ENCODE results near the gene NDNF. TPM values are rescaled to one million over a fixed set of nuclear protein-coding genes. Genes with fewer than 3 reads are reported as not detected.

The NDNF gene
- total RNA-seq, 1 experiment from 2014 or later = 0.04 TPM

- no peak for DNase-seq
- Histone ChIP-seq H3K27me3 (ENCODE audit: low read length) (peaks cover 22% of the 10 kb centered on the region), H3K9ac (ENCODE audit: low read length) (no peak overlapping the region), H3K36me3 (ENCODE audit: low read depth, low read length) (no peaks in the 10 kb centered on the region), H3K4me2 (ENCODE audit: low read length) (no peak overlapping the region), H3K4me3 (ENCODE audit: low read length) (no peak overlapping the region), H3K9me2 (replicated peaks; ENCODE audit: low read length) (no peaks in the 10 kb centered on the region), H3K79me2 (ENCODE audit: low read length) (no peaks in the 10 kb centered on the region), H3F3A (ENCODE audit: low read length, unreplicated experiment) (no peaks in the 10 kb centered on the region), H2AFZ (ENCODE audit: low read length) (no peak overlapping the region), H3K4me1 (ENCODE audit: insufficient read depth, low read length) (no peaks in the 10 kb centered on the region), H4K20me1 (ENCODE audit: low read length) (no peaks in the 10 kb centered on the region), H3K27ac (ENCODE audit: low read length) (no peak overlapping the region), H3K9me3 (ENCODE audit: low read length) (no peaks in the 10 kb centered on the region)
- intact Hi-C loops (cut with micrococcal nuclease) = no loop called here
- ATAC-seq = no peak
- TF ChIP-seq, protein P1, sequence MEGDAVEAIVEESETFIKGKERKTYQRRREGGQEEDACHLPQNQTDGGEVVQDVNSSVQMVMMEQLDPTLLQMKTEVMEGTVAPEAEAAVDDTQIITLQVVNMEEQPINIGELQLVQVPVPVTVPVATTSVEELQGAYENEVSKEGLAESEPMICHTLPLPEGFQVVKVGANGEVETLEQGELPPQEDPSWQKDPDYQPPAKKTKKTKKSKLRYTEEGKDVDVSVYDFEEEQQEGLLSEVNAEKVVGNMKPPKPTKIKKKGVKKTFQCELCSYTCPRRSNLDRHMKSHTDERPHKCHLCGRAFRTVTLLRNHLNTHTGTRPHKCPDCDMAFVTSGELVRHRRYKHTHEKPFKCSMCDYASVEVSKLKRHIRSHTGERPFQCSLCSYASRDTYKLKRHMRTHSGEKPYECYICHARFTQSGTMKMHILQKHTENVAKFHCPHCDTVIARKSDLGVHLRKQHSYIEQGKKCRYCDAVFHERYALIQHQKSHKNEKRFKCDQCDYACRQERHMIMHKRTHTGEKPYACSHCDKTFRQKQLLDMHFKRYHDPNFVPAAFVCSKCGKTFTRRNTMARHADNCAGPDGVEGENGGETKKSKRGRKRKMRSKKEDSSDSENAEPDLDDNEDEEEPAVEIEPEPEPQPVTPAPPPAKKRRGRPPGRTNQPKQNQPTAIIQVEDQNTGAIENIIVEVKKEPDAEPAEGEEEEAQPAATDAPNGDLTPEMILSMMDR (conservative IDR thresholded peaks at IDR 0.05; ENCODE audit: low read depth, low read length) = no peak
- TF ChIP-seq EZH2phosphoT487 (IDR thresholded peaks at IDR 0.05; ENCODE audit: borderline replicate concordance, low read length) (no peak), EZH2 (IDR thresholded peaks at IDR 0.05; ENCODE audit: low read length, unreplicated experiment) (no peak)
- POLR2A ChIA-PET (ENCODE audit: unreplicated experiment) = no interaction called here
- no TSS peak for BruUV-seq (replicated peaks)
- CTCF ChIA-PET = no interaction called here
Measured at GRCh38 chr4:121073672-121074381, 1.5 kb upstream of the NDNF start.

- Histone ChIP-seq H3K4me2 (ENCODE audit: low read length) (no peak overlapping the region), H3K79me2 (ENCODE audit: low read length) (no peaks in the 10 kb centered on the region), H3K4me3 (ENCODE audit: low read length) (no peak overlapping the region), H3K9ac (ENCODE audit: low read length) (no peak overlapping the region), H3K36me3 (ENCODE audit: low read depth, low read length) (no peaks in the 10 kb centered on the region), H3K9me2 (replicated peaks; ENCODE audit: low read length) (no peaks in the 10 kb centered on the region), H3K4me1 (ENCODE audit: insufficient read depth, low read length) (no peaks in the 10 kb centered on the region), H3K9me3 (ENCODE audit: low read length) (no peaks in the 10 kb centered on the region), H3F3A (ENCODE audit: low read length, unreplicated experiment) (no peaks in the 10 kb centered on the region), H3K27ac (ENCODE audit: low read length) (no peak overlapping the region), H2AFZ (ENCODE audit: low read length) (no peak overlapping the region), H4K20me1 (ENCODE audit: low read length) (no peaks in the 10 kb centered on the region), H3K27me3 (ENCODE audit: low read length) (peaks cover 22% of the 10 kb centered on the region)
- BruUV-seq (replicated peaks) = no TSS peak
- ChIA-PET CTCF (no interaction called here), POLR2A (ENCODE audit: unreplicated experiment) (no interaction called here)
- DNase-seq (no peak), ATAC-seq (no peak)
- no peak for TF ChIP-seq EZH2phosphoT487 (IDR thresholded peaks at IDR 0.05; ENCODE audit: borderline replicate concordance, low read length)
- TF ChIP-seq, protein P1 (conservative IDR thresholded peaks at IDR 0.05; ENCODE audit: low read depth, low read length) = no peak
- TF ChIP-seq EZH2 (IDR thresholded peaks at IDR 0.05; ENCODE audit: low read length, unreplicated experiment) = no peak
- intact Hi-C loops (cut with micrococcal nuclease) = no loop called here
Measured at GRCh38 chr4:121073004-121073435, 685 bp upstream of the NDNF start.

GRCh38 chr4:121071640-121072223 is 603 bp downstream of the NDNF start:
- TF ChIP-seq EZH2 (IDR thresholded peaks at IDR 0.05; ENCODE audit: low read length, unreplicated experiment) = peak; percentile 75
- TF ChIP-seq EZH2phosphoT487 (IDR thresholded peaks at IDR 0.05; ENCODE audit: borderline replicate concordance, low read length) = no peak
- peak overlapping the region; percentile 45; the same call in 1 of the 2 replicates for H2AFZ ChIP-seq (ENCODE audit: low read length)

More at GRCh38 chr4:121071640-121072223, 603 bp downstream of the NDNF start:
- H3K9me3 ChIP-seq (ENCODE audit: low read length) = no peaks in the 10 kb centered on the region
- DNase-seq (no peak), ATAC-seq (no peak)
- no peaks in the 10 kb centered on the region for H3K4me1 ChIP-seq (ENCODE audit: insufficient read depth, low read length)
- H3K9me2 ChIP-seq (replicated peaks; ENCODE audit: low read length) = no peaks in the 10 kb centered on the region
- no peak overlapping the region for H3K27ac ChIP-seq (ENCODE audit: low read length)
- no peak overlapping the region for H3K9ac ChIP-seq (ENCODE audit: low read length)
- no peaks in the 10 kb centered on the region for H3K79me2 ChIP-seq (ENCODE audit: low read length)
- H3K4me2 ChIP-seq (ENCODE audit: low read length) = peak overlapping the region; percentile 56
- H3F3A ChIP-seq (ENCODE audit: low read length, unreplicated experiment) = no peaks in the 10 kb centered on the region
- H3K27me3 ChIP-seq (ENCODE audit: low read length) = peaks cover 28% of the 10 kb centered on the region
- no TSS peak for BruUV-seq (replicated peaks)
- no peaks in the 10 kb centered on the region for H4K20me1 ChIP-seq (ENCODE audit: low read length)
- H3K36me3 ChIP-seq (ENCODE audit: low read depth, low read length) = no peaks in the 10 kb centered on the region
- intact Hi-C loops (cut with micrococcal nuclease) = no loop called here
- ChIA-PET POLR2A (ENCODE audit: unreplicated experiment) (no interaction called here), CTCF (no interaction called here)
- H3K4me3 ChIP-seq (ENCODE audit: low read length) = peak overlapping the region; percentile 42; the same call in 1 of the 2 replicates
